K562 (cell line): ENCODE measurements around the gene GPR37L1. TPM values are rescaled to one million over a fixed set of nuclear protein-coding genes. Genes with fewer than 3 reads are reported as not detected.
A peak's percentile ranks its signal among the peaks of the same experiment; 100 is the strongest.

ENCODE experiments used
- ARID3A ChIP-seq: IDR thresholded peaks from 2 replicates; pipeline ENCODE4 v1.6.1; 2012; ENCODE audit warnings: low read depth, low read length, improper control_type of control experiment, borderline replicate concordance
- CBX3 ChIP-seq, 2 experiments: IDR thresholded peaks; 1 replicate in 1 of 2; 2 replicates in 1 of 2; pipeline ENCODE4 v1.6.1; 2012; ENCODE audit warnings: inconsistent platforms in 2 of 2, low read length in 2 of 2, borderline replicate concordance in 1 of 2, control low read depth in 1 of 2
- CGGBP1 ChIP-seq: fragments of 250-450 bp; sonication (Bioruptor Pico); IDR thresholded peaks from 2 replicates; pipeline ENCODE4 v1.9.0; 2021; ENCODE audit warnings: mild to moderate bottlenecking
- COPS2 ChIP-seq: fragments of 450-650 bp; conservative IDR thresholded peaks from 2 replicates; pipeline ENCODE4 v1.6.1; 2016; ENCODE audit warnings: mild to moderate bottlenecking, moderate library complexity
- CREM ChIP-seq: IDR thresholded peaks from 2 replicates; pipeline ENCODE4 v1.6.1; 2014; ENCODE audit warnings: antibody characterized with exemption, low read depth
- CTBP1 ChIP-seq: fragments of 450-650 bp; IDR thresholded peaks from 2 replicates; pipeline ENCODE4 v1.6.1; 2016; ENCODE audit warnings: borderline replicate concordance
- ETV5 ChIP-seq: sonication (generic); formaldehyde crosslinking; IDR thresholded peaks from 2 replicates; pipeline ENCODE4 v1.4.0; 2020; ENCODE audit warnings: low read depth, mild to moderate bottlenecking, missing genetic modification reagents
- L3MBTL2 ChIP-seq: fragments of 450-650 bp; IDR thresholded peaks from 2 replicates; pipeline ENCODE4 v1.6.1; 2016; ENCODE audit warnings: mild to moderate bottlenecking, moderate library complexity
- MLLT1 ChIP-seq, 2 experiments: fragments of 450-650 bp; IDR thresholded peaks; 2 replicates each; pipeline ENCODE4 v1.6.1; 2016
- NUFIP1 ChIP-seq: fragments of 450-650 bp; IDR thresholded peaks from 2 replicates; pipeline ENCODE4 v1.6.1; 2018; ENCODE audit not compliant: partially characterized antibody
- OTX1 ChIP-seq: fragments of 450-650 bp; formaldehyde crosslinking; IDR thresholded peaks from 2 replicates; pipeline ENCODE4 v1.4.0; 2022; ENCODE audit warnings: mild to moderate bottlenecking
- PKNOX1 ChIP-seq: fragments of 450-650 bp; IDR thresholded peaks from 2 replicates; pipeline ENCODE4 v1.6.1; 2016
- PML ChIP-seq: IDR thresholded peaks from 2 replicates; pipeline ENCODE4 v1.6.1; 2012; ENCODE audit warnings: low read length, inconsistent platforms
- SUPT5H ChIP-seq: fragments of 450-650 bp; IDR thresholded peaks from 2 replicates; pipeline ENCODE4 v1.6.1; 2016
- ZNF436 ChIP-seq: fragments of 250-450, 450-650 bp; sonication (Bioruptor Pico); formaldehyde crosslinking; IDR thresholded peaks from 2 replicates; pipeline ENCODE4 v1.7.0; 2020; ENCODE audit warnings: mild to moderate bottlenecking
- polyA plus RNA-seq, 8 experiments: library from polyadenylated mRNA; depleted of rRNA in 4 of 8; stranded (reverse) in 5 of 8; unstranded in 3 of 8; fragments of >200 nt; fragmentation: Nextera tagmentation in 2 of 8; fragmentation: Illumina TruSeq in 1 of 8; extraction: Ambion mirVana in 2 of 8; extraction: Trizol in 1 of 8; gene quantifications; 2 replicates each; pipeline versions ENCODE4 v1.2.1 to v1.2.3, GENCODE V29; 2011 to 2014; ENCODE audit warnings: inconsistent platforms in 1 of 8, missing spikeins in 1 of 8
- total RNA-seq, 7 experiments: library from RNA; depleted of rRNA in 6 of 7; stranded (reverse); fragments of >200 nt in 6 of 7; fragmentation: Illumina TruSeq in 2 of 7; extraction: Trizol in 2 of 7; gene quantifications; 2 replicates each; pipeline versions ENCODE4 v1.2.1 to v1.2.3, GENCODE V29; 2011 to 2021; ENCODE audit warnings: low replicate concordance in 1 of 7
- TF ChIP-seq, protein P1 (sequence below): fragments of 450-650 bp; IDR thresholded peaks from 2 replicates; pipeline ENCODE4 v1.6.1; 2016; ENCODE audit warnings: low read depth

GPR37L1 gene
- total and polyA plus RNA-seq, 9 of the 15 experiments (the other 6 are each of a cell fraction or from before 2014, with no cell fraction given): not detected

DNA sequence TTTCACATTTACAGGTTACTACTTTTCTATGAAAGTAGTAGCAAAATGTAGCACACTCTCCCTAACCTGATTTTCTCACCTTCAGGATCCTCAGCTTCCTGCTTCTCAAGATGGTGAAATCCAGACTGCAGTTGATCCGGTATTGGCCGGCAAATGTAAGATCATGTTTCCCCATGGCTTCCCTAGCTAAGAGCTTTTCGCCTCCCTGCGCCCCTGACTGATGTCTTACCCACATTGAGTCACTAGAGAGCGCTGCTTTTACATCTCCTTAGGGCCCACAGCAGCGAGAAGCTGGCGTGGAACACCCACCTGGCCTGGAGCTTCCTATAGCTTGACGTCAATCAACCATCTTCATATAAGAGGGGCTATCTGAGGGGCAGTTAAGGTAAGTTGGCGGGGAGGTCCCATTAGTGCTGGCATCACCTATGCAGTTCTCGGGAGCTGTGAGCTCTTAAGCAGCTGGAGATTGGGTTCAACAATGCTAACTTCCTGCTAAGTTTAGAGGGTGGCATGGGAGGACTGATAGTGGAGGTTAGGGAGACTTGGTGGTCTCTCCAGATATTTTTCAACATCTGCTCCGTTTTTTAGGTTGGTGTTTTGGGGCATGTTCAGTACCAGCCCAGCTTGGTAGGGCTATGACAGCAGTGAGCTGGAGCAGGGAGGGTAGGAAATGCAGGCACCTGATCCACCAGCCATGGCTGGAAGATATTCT lies 32.2 kb downstream of the GPR37L1 start (continued):
- peak; percentile 23; the same call in 1 of the 2 replicates for TF ChIP-seq CTBP1
- no peak for TF ChIP-seq ZNF436 (CRISPR knock-in tag)
- 0 out of 2 replicates have a peak, but pooled peaks have one; percentile 7 for TF ChIP-seq L3MBTL2
- no peak for TF ChIP-seq OTX1 (CRISPR knock-in tag)
- no peak for TF ChIP-seq SUPT5H
- TF ChIP-seq NUFIP1: no peak
- no peak for TF ChIP-seq MLLT1 (IDR thresholded peaks at IDR 0.05)
- TF ChIP-seq CREM: peak; percentile 29; the same call in 1 of the 2 replicates
- no peak for TF ChIP-seq ETV5 (CRISPR knock-in tag)
- no peak for TF ChIP-seq COPS2
- peak in 1 of 2 experiments; percentile 29; a peak in 1 of 3 replicates for TF ChIP-seq CBX3 (IDR thresholded peaks at IDR 0.05; ENCODE audit: borderline replicate concordance in 1 of 2, low read length in 2 of 2)
- TF ChIP-seq CGGBP1 (CRISPR knock-in tag): no peak
- no peak for TF ChIP-seq ARID3A
- TF ChIP-seq, protein P1, sequence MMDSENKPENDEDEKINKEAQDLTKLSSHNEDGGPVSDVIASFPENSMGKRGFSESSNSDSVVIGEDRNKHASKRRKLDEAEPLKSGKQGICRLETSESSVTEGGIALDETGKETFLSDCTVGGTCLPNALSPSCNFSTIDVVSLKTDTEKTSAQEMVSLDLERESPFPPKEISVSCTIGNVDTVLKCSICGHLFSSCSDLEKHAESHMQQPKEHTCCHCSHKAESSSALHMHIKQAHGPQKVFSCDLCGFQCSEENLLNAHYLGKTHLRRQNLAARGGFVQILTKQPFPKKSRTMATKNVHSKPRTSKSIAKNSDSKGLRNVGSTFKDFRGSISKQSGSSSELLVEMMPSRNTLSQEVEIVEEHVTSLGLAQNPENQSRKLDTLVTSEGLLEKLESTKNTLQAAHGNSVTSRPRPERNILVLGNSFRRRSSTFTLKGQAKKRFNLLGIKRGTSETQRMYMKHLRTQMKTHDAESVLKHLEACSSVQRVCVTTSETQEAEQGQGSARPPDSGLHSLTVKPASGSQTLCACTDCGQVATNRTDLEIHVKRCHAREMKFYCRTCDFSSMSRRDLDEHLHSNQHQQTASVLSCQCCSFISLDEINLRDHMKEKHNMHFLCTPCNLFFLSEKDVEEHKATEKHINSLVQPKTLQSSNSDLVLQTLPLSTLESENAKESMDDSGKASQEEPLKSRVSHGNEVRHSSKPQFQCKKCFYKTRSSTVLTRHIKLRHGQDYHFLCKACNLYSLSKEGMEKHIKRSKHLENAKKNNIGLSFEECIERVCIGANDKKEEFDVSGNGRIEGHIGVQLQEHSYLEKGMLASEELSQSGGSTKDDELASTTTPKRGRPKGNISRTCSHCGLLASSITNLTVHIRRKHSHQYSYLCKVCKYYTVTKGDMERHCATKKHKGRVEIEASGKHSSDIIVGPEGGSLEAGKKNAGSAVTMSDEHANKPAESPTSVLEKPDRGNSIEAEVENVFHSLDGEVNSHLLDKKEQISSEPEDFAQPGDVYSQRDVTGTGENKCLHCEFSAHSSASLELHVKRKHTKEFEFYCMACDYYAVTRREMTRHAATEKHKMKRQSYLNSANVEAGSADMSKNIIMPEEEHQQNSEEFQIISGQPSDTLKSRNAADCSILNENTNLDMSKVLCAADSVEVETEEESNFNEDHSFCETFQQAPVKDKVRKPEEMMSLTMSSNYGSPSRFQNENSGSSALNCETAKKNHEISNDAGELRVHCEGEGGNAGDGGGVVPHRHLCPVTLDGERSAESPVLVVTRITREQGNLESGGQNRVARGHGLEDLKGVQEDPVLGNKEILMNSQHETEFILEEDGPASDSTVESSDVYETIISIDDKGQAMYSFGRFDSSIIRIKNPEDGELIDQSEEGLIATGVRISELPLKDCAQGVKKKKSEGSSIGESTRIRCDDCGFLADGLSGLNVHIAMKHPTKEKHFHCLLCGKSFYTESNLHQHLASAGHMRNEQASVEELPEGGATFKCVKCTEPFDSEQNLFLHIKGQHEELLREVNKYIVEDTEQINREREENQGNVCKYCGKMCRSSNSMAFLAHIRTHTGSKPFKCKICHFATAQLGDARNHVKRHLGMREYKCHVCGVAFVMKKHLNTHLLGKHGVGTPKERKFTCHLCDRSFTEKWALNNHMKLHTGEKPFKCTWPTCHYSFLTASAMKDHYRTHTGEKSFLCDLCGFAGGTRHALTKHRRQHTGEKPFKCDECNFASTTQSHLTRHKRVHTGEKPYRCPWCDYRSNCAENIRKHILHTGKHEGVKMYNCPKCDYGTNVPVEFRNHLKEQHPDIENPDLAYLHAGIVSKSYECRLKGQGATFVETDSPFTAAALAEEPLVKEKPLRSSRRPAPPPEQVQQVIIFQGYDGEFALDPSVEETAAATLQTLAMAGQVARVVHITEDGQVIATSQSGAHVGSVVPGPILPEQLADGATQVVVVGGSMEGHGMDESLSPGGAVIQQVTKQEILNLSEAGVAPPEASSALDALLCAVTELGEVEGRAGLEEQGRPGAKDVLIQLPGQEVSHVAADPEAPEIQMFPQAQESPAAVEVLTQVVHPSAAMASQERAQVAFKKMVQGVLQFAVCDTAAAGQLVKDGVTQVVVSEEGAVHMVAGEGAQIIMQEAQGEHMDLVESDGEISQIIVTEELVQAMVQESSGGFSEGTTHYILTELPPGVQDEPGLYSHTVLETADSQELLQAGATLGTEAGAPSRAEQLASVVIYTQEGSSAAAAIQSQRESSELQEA: no peak
- TF ChIP-seq PML: 0 out of 2 replicates have a peak, but pooled peaks have one; percentile 31
- peak; percentile 65 for TF ChIP-seq PKNOX1
